GM18909 (cell line): ENCODE measurements around the gene HHIPL1.

ENCODE experiments used
- ATAC-seq: cut with Tn5 transposase; IDR thresholded peaks from one replicate; pipeline ENCODE4 v1.9.1; 2021; ENCODE audit warnings: mild to moderate bottlenecking; ENCODE audit not compliant: unreplicated experiment, poor library complexity

The HHIPL1 gene

DNA sequence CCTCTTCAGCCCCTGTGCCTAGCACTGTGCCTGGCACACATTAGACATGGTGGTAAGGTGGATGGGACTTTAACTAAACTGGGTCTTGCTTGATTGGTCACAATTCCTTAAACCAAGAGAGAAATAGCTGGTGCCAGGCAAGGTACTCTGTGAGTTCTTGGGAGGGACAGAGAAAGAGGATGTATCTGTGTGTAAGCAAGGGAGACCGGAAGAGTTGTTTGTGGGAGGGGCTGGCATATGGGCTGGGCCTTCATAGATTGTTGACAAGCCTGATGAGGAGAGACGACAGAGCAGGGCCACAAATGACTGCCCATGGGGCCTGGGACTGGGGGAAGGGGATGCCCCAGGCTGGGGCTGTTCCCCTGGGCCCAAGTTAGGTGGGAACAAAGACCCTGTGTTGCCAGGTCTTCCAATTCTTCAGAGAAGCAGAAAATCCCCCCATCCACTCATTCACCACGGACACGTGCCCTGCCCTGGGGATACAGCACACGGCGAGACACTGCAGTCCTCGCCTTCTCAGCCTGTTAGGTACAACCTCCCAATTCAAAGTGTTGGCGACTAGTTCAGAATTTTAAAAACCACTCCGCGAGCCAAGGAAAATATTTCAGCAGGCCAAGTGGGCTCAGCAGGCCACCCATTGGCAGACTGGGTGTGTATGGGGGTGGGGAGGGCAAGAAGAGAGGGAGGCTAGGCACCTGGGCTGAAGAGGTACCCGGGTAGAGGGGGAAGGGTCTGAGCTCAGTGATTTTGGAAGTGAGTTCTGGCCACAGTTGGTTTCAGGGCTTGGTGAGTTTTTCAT, 27.8 kb downstream of the HHIPL1 start:
- ATAC-seq = peak; percentile 75

DNA sequence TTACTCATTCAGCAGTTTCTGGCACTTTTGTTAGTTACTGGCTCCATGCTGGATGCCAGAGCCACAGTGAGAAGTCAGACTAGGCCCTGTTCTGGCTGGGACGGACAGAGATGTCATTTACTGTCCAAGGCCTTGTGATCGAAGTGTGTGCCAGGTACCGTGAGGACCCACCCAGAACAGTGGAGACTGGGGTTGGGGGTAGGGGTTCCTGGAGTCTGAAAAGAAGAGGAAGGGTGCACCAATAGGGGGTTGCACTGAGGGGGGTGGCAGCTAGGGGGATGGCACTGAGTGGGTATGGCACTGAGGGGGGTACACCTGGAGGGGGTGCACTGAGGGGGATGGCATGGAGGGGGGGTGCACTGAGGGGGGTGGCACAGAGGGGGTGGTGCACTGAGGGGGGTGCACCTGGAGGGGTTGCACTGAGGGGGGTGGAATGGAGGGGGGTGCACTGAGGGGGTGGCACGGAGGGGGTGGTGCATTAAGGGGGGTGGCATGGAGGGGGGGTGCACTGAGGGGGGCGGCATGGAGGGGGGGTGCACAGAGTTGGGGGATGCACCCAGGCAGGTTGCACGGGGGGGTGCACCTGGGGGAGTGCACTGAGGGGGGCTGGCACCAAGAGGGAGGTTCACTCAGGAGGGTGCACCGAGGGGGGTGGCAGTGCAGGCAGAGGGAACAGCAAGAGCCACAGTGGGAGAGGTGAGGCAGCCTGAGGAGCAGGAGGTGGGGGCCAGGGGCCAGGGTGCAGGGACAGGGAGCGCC, 28.6 kb downstream of the HHIPL1 start:
- no peak for ATAC-seq

DNA sequence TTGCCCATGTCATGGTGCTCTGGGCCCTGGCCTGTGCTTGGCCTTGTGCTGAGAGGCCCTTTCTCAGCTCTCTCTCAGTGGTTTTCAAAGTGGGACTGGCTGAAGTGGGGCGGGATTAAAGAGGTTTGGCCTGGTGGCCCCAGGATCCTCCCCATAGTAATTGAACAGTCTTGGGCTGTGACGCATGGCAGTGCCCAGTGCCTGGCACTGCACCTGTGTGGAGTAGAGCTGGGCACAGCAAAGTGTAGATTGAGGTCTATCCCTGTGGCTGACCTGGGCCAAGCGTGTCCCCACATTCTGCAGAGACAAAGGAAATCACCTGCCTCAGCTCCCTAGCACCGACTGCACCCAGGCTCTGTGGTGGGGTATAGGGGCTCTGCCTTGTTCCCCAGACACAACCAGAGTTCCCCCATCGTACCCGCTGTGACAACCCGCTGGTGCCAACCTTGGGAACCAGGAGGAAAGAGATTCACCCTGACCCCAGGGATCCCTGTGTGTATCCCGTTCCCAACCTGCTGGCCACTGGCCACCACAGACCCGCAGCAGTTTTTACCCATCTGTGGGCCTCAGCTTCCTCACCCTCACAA, 29.2 kb downstream of the HHIPL1 start:
- no peak for ATAC-seq

DNA sequence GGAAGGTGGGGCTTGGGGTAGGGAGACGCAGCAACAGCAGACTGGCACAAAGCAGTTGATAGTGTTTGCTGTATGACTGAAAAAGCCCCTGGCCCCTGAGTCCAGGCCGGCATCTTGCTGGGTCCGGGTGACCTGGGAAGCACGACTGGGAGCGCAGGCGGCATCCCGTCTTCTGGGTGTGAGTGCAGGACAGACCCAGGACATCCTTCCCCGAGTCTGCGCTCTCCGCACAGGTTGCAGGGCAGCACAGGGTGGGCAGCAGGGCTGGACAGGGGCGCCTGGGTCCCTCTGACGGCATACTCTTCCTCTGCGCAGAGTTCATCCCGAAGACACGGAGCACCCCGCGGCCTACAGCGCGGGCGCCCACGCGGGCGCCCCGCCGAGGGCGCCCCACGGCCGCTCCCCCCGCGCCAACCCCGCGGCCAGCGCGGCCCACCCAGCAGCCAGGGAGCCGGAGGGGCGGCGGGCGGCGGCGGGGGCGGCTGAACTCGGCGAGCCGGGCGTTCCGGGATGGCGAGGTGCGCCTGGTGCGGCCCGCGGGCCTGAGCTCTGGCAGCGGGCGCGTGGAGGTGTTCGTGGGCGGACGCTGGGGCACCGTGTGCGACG, 29.9 kb downstream of the HHIPL1 start:
- no peak for ATAC-seq

DNA sequence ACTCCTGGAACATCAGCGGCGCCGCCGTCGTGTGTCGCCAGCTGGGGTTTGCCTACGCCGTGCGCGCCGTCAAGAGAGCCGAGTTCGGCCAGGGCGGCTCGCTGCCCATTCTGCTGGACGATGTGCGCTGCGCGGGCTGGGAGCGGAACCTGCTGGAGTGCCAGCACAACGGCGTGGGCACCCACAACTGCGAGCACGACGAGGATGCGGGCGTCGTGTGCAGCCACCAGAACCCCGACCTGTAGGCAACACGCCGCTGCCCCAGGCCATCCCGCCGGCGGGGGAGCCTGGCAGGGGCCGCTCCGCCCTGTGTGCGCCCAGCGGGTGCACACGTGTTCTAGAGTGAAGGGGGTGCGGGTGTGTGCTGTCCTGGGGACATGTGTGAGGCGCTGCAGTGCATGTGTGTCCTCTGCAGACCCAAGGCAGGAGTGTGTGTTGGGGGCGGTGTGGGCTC, 30.5 kb downstream of the HHIPL1 start:
- ATAC-seq = no peak

DNA sequence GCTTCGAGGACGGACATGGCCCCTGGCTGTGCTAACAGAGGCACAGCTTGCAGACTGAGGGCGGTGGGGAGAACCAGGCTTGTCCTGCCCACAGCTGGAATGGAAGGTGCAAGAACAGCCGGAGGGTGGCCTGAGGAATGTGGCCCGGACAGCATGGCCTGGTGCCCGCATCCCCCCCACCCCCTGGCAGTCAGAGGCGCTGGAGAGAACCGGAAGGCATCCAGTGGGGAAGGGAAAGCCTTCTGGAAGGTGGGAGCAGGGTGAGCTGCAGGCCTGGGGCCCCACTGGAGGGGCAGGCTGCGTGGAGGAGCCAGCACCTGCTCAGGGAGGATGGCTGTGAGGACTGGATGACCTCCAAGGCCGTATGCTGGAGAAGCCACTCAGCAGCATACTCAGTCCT, 31.0 kb downstream of the HHIPL1 start:
- ATAC-seq = no peak

DNA sequence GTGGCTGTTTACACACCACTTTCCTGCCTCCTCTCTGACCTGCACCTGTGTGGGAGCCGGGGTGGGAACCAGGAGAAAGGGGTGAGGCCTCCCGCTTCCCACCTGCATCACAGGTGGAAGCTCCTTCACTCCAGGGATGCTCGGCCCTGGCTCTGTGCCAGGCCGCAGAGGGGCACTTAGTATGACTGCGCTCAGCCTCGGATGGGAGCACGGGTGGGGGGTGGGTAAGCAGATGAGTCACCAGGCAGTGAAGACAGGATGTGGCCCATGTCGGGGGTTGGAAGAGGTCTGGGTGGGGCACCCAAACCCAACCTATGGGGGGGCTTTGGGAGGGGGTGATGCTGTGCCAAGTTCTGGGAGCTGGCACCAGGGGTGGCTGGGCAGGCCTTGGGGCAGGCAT, 31.7 kb downstream of the HHIPL1 start:
- ATAC-seq = no peak

DNA sequence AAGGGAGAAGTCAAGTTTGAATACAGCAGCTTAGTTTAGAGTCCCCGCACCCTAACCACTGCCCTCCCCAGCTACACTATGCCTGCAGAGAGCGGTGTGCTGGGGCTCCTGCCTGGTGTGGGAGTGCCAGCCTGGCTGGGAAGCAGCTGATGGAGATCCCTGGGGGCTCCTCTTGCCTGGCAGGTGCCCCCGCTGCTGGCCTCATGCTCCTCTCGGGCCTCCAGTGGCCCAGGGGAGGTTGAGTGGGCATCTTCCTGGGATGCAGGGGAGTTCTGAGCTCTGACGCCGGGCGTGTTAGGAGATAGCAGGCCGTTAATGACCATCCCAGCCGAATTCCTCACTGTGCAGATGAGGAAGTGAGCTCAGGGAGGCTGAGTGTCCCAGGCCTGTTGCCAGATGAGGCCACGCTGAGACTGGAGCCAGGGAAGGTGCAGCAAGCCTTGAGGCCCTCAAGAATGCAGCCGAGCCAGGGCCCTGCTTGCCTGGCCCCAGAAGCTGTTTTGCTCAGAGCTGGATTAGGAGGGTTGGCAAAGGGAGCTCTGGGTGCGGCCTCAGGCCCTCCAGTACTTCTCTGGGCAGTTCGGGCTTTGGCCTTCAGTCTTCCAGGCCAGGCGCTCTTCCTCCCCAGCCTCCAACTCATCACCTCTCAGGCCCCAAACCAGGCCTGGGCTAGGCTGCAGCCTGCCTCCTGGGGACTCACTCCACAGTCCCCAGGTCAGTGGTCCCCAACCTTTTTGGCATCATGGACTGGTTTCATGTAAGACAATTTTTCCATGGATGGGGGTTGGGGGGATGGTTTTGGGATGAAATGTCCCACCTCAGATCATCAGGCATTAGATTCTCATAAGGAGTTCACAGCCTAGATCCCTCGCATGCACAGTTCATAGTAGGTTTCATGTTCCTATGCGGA, 32.6 kb downstream of the HHIPL1 start:
- ATAC-seq = no peak

DNA sequence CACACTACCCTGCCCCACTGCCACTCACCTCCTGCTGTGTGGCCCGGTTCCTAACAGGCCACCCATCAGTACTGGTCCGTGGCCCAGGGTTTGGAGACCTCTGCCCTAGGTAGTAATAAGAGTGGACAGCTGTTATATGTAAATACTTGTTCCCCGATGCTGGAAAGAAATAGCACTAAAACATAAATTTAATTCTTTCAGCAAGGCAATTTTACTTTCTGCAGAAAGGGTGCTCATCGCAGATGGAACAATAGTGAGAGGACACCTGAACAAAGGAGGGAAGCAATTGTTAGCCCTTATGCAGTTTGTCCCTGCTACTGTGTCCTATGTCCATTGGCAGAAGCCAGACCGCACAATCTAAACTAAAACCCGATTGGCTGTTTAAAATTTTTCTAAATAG, 33.3 kb downstream of the HHIPL1 start:
- ATAC-seq = no peak

DNA sequence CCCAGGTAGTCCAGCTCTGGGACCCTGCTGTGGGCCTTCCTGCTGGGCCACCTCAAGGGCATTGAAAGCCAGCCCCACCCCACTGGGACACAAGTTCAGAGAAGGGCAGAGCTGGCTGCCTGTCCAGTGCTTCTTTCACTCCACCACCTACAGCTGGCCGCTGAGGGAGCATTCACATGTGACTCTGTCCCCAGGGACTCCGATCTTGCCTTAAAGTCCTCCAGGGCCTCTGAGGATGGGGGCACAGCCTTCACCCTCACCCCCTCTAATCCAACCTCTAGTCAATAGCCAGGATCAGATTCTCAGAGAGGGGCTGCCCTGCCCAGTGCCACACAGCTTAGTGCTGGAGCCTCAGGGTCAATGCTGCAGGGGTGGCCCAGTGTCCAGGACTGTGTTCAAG, 34.2 kb downstream of the HHIPL1 start:
- no peak for ATAC-seq

DNA sequence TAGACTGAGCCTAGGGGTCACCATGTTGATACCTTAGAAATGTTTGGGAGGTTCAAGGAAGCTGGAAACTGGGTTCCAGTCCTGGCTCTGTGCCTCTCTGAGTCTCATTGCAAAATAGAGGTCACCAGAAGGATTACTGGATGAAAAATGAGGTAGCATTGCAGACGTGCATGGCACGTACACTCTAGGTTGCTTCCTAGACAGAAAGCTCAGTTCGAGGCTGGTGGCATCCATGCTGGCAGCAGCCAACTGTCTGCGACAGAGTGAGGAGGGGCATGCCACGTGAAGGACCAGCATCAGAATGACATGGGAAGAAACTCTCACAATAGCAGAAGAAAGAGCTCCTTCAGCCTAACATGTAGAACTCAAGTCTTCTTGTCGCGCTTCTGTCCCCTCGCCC, 34.6 kb downstream of the HHIPL1 start:
- no peak for ATAC-seq

DNA sequence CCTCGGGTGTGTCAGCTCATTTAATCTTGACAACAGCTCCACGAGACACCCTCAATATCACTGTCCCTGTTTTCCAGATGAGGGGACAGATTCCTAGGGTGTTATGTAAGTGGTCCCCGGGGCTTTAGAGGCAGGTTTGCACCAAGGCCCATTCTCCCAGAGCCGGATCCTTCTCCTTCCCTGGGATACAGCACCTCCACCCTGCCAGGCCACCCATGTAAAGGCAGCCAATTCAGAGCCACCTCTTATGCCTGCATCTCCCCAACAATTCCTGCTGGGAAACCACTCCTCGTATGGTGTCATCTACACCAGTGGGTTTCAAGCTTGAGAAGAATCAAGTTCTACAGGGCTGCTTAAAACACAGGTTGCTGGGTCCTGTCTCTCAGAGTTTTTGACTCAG, 35.1 kb downstream of the HHIPL1 start:
- ATAC-seq = no peak

DNA sequence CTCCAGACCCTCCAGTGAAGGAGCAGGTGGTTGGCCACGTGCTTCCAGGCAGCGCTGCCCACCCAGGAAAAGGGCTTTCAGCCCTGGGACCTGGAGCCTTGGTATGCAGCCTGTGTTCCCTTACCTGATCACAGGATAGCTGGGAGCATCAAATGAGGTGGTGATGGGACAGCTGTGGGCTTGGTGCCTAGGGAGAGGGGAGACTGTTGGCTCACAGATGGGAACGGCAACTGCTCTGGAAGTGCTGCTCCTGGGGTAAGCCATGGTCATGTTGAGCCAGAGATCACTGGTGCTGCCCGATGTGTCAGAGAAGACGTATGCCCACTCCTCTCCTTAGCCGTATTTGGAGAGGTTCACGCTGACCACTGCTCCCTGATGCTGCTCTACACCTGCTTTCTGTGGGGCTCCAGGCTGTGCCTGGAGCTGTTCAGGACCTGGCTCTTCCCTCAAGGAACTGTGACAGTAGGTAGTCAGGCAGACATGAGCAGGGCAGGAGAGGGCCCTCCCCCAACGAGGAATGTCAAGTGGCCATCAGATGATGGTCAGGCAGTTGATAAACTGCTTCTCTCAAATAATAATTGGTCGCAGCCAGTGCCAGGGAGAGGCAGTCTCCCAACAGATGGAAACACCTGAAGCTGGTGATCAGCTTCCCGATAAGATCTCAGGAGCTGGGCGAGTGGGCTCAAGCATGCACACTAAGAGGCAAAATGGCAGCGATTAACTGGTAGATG, 36.3 kb downstream of the HHIPL1 start:
- ATAC-seq = no peak

DNA sequence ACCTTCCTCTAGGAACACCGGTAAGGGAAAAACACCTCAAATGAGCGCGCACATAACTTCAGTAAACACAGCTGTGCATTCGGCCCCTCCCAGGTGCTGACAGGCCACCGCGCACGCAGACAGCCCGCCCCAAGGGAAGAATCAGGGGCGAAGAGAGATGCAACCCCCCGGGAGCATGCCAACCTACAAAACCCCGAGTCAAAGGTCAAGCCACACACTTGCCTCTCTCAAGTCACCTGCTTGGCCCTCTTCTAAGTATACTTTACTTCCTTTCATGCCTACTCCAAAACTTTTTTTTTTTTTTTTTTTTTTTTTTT, 36.9 kb downstream of the HHIPL1 start:
- no peak for ATAC-seq

DNA sequence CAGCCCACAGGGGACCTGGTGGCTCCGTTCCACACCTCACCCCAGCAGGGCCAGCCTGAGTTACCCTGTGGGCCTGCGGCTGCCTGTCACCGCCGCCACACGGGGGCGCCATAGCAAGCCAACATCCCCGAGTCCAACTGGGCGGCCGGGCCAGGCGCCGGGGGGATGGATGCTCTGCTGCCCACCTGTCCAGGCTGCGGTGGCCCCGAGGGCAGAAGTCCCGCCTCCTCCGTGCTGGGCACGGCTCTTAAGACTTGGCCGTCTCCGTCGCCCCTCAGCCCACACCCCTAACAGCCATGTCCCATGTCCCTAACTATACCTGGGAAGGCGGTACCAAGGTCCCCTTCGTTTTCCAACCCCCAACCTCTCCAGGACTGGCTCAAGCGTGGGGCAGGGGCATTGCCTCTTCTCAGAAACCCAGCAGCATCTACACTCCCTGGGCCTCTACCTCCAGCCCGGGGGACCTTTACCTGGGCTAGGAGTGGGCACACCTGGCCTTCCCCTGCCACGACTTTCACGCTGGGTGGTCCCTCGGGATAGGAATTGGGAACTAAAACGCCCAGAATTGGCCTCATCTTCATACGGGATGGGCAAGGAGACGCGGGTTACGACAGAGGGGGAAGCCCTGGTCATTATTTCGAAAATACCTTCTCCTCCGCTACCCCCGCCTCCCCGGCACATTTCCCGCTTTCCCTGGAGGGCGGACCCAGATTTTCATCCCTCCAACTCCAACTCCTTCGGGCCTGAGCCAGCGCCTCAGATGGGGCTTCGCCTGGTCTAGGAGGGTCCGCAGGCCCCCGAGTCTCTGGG, 38.1 kb downstream of the HHIPL1 start:
- ATAC-seq = peak; percentile 38

DNA sequence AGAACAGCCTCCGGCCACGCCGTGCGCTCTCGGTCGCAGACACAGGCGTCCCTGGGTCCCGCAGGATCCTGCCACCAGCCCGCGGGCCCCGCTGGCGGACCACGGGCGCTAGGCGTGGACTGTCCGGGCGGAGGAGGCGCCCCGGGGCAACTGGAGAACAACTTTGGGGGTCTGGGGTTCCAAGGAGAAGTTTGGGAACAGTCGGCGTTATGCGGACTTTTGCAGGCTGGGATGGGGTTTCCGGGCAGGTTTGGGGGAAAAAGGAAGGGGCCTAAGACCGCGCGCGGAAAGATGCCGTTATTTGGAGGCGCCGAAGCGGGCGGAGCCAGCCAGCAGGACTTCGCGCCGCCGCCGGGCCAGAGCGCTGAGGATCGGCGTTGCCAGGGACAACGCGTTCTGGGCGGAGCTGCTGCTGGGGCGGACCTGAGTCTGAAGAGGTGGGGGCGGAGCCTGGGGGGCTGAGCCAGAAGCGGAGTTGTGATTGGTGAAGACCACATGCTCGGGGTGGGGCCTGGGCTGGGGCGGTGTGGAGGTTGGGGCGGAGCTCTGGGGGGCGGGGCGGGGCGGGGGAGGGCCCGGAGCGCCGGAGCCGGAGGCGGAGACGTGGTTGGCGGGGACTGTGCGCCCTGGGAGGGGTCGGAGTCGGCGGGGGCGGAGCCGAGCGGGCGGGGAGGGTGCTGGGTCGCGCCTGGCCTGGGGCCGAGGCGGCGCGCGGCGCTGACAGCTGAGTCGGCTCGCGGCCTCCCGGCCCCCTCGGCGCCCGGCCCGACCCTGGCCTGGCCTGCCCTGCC, 38.9 kb downstream of the HHIPL1 start, which contains the start of gene CYP46A1:
TSS of gene CYP46A1 (plus strand) at position 680 of the 791 bp plus-strand sequence. CDS start 120 bp downstream, outside the sequence.
- peak; percentile 94 for ATAC-seq

DNA sequence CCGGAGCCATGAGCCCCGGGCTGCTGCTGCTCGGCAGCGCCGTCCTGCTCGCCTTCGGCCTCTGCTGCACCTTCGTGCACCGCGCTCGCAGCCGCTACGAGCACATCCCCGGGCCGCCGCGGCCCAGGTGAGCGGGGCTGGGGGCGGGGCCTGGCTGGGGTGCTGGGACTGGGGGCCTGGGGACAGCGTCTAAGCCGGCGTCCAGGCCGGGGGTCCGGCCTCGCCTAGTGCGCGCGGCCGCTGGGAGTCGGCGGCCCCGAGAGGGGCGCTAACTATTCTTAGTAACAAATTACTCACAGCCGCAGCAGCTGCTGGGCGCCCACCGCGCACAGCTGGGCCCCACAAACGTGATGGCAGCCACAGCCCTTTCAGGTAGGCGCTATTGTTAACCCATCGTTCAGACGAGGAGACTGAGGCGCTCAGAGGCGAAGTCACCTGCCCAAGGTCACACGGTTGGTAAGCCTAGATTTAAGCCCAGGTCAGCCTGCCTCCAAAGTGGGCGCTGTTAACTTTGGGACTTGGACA, 39.5 kb downstream of the HHIPL1 start:
- ATAC-seq = peak; percentile 36
